DLD1 (cell line): Measurements from ENCODE around the gene SAMD4A.

Experiments used
- in situ Hi-C: cut with HindIII; loops from 2 replicates; pipeline ENCODE4 v1.10.0; 2017; ENCODE audit warnings: low sequenced_read_pairs

The SAMD4A gene

GRCh38 chr14:54564868-54565784 lies 1.8 kb upstream of the SAMD4A start:
- in situ Hi-C loops = loop anchor here (25.0 kb wide), 1 partner anchor 222 kb away; no protein-coding TSS in a partner anchor

- in situ Hi-C loops = loop anchor here (25.0 kb wide), 1 partner anchor 221 kb away; no protein-coding TSS in a partner anchor
Observed at GRCh38 chr14:54565785-54566409, 1.0 kb upstream of the SAMD4A start.

GRCh38 chr14:54567224-54567638 lies 303 bp downstream of the SAMD4A start:
- in situ Hi-C loops = loop anchor here (25.0 kb wide), 1 partner anchor 220 kb away; no protein-coding TSS in a partner anchor

- in situ Hi-C loops = loop anchor here (25.0 kb wide), 1 partner anchor 219 kb away; no protein-coding TSS in a partner anchor
Observed at GRCh38 chr14:54567639-54568561, 972 bp downstream of the SAMD4A start.

GRCh38 chr14:54568821-54569595 lies 2.1 kb downstream of the SAMD4A start:
- in situ Hi-C loops = loop anchor here (25.0 kb wide), 1 partner anchor 218 kb away; no protein-coding TSS in a partner anchor

DNA sequence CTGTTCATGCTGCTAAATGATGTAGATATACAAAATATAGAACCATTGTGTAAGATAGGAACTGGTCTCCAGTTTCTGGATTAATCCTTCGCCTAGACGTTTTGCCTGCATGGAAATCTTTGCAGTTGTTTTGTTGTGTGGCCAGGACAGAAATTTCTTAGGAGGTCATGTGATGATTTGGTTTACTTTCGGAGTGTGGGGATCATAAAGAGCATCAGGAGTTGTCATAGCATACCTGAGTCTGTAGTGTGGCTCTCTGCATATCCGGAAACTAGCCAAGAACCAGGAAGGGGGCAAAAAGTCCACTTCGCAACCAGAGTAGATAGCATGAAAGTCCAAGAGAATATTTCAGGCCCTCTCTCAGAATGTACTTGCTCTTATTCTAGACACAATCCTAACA lies 3.1 kb downstream of the SAMD4A start:
- in situ Hi-C loops = loop anchor here (25.0 kb wide), 1 partner anchor 217 kb away; no protein-coding TSS in a partner anchor

- in situ Hi-C loops = loop anchor here (25.0 kb wide), 1 partner anchor 216 kb away; no protein-coding TSS in a partner anchor
Observed at GRCh38 chr14:54570631-54571415, 3.9 kb downstream of the SAMD4A start.

DNA sequence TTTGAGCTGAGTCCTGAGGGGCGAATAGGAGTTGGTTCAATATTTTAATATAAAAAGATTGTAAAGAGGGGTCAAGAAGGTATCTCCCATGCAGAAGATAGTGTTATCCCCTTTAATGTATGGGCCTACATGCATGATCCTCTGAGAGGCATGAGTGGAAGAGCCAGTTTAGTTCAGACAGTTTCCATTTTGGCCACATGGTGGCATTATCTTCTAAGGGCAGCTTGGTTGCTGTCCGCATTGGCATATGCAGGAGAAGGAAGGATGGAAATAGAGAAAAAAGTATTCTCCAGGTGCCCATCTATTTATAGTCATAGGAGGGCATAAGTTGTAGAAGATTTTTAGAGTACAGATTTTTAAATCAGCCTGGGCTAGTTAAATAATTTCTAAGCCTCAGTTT lies 5.4 kb downstream of the SAMD4A start:
- in situ Hi-C loops = loop anchor here (25.0 kb wide), 1 partner anchor 215 kb away; no protein-coding TSS in a partner anchor

DNA sequence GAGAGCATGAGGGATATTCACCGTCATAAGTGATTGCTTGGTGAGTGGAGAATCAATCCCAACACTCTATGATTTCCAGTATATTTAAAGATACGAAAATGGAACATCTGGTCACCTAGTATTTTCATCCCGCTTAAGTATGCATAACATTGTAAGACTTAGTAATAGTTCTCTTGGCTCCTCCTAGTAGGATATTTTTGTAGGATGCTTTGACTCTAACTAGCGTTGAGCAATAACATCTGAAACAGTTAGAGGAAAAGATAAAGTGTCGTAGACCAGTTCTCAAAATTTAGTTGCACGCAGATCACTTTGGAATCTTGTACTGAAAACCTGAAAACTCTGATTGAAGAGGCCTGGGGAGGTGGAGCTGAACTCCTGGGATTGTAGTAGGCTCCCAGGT lies 7.6 kb downstream of the SAMD4A start:
- in situ Hi-C loops = loop anchor here (25.0 kb wide), 1 partner anchor 213 kb away; no protein-coding TSS in a partner anchor

GRCh38 chr14:54577494-54577893 lies 10.6 kb downstream of the SAMD4A start:
- in situ Hi-C loops = no loop called here

- in situ Hi-C loops = no loop called here
Observed at GRCh38 chr14:54577977-54578376, 11.0 kb downstream of the SAMD4A start.

GRCh38 chr14:54579621-54580020 lies 12.7 kb downstream of the SAMD4A start:
- in situ Hi-C loops = no loop called here

GRCh38 chr14:54580933-54581332 lies 14.0 kb downstream of the SAMD4A start:
- in situ Hi-C loops = no loop called here

GRCh38 chr14:54582334-54582733 lies 15.4 kb downstream of the SAMD4A start:
- in situ Hi-C loops = no loop called here

- in situ Hi-C loops = no loop called here
Observed at GRCh38 chr14:54584097-54584496, 17.2 kb downstream of the SAMD4A start.

- in situ Hi-C loops = no loop called here
Observed at GRCh38 chr14:54585214-54585613, 18.3 kb downstream of the SAMD4A start.

- in situ Hi-C loops = no loop called here
Observed at GRCh38 chr14:54589076-54589475, 22.1 kb downstream of the SAMD4A start.

DNA sequence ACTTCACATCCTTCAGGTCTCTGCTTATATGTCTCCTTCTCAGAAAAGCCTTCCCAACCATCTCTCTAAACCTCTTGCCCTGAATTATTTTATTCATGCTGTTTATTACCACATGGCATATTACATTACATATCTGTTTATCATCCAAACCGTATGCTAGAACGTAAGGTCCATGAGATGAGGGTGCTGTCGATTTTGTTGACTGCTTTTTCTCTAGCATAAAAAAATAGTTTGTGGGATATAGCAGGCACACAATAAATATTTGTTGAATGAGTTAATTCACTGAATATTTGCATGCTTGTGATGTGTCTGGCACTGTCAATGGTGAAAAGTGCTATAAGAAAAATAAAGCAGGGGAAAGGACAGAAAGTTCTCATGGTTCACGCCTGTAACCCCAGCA lies 22.9 kb downstream of the SAMD4A start:
- in situ Hi-C loops = no loop called here

- in situ Hi-C loops = no loop called here
Observed at GRCh38 chr14:54590481-54590880, 23.6 kb downstream of the SAMD4A start.
